GM18505 (cell line): ENCODE data around the gene PCOLCE2.

Experiments
- ATAC-seq: cut with Tn5 transposase; IDR thresholded peaks from one replicate; pipeline ENCODE4 v1.9.1; 2021; ENCODE audit not compliant: unreplicated experiment
- POLR2A ChIP-seq: IDR thresholded peaks from 4 replicates; pipeline ENCODE4 v1.6.1; 2011; ENCODE audit warnings: borderline replicate concordance; ENCODE audit not compliant: insufficient read depth, insufficient read length; ENCODE audit errors: extremely low read depth

Gene PCOLCE2

GRCh38 chr3:142787719-142788118 is 101.2 kb downstream of the PCOLCE2 start:
- no peak for ATAC-seq

DNA sequence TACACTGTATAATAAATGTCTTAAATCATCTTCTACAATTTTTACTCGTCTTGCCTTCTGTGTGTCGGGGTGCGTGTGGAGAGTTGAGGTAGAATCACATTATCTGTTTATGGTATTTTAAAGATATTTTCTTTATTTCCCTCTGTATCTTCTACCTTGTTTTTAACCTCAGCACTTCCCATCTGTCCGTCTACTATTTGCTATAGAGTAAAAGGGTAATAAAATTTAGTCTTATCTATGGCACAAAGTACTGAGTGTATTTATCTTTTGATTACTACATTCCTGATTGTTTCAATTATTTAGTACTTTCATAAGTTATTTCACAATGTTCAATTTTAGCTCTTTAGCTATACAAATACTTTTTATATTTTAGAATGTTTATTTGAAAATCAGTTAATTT is 102.9 kb downstream of the PCOLCE2 start:
- no peak for TF ChIP-seq POLR2A
- no peak for ATAC-seq

More at GRCh38 chr3:142787719-142788118, 101.2 kb downstream of the PCOLCE2 start:
- no peak for TF ChIP-seq POLR2A

GRCh38 chr3:142784228-142784627 is 104.7 kb downstream of the PCOLCE2 start:
- TF ChIP-seq POLR2A: no peak
- no peak for ATAC-seq

GRCh38 chr3:142782616-142783015 is 106.3 kb downstream of the PCOLCE2 start:
- TF ChIP-seq POLR2A: no peak
- ATAC-seq: no peak

GRCh38 chr3:142779591-142779990 is 109.3 kb downstream of the PCOLCE2 start:
- no peak for ATAC-seq
- no peak for TF ChIP-seq POLR2A

- TF ChIP-seq POLR2A: no peak
- no peak for ATAC-seq
Measured at GRCh38 chr3:142778541-142778940, 110.3 kb downstream of the PCOLCE2 start.

DNA sequence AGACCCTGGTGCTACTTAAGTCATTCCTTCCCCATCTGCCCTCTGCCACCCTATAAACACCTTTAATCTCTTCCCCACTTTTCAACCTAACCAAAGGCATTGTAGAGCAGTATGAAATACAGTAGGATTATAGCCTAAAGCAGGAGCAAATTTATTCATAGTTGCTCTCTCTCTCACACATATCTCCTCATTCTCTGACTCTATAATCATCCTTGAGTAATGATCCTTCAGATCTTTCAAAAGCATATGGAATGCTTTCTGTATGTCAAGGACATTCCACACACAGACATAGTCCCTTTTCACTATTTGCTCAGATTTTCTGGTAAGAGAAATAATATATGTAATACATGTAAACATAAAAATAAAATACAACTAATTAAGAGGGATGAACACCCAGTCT is 111.0 kb downstream of the PCOLCE2 start:
- TF ChIP-seq POLR2A: no peak

GRCh38 chr3:142768338-142768737 is 120.5 kb downstream of the PCOLCE2 start:
- no peak for TF ChIP-seq POLR2A
- no peak for ATAC-seq

More for the DNA sequence above, 111.0 kb downstream of the PCOLCE2 start:
- no peak for ATAC-seq
